GM12891 (cell line): ENCODE results near the gene RTP5.

ENCODE experiments used
- DNase-seq: peaks from one replicate; pipeline ENCODE4 v3.0.0; 2011; ENCODE audit warnings: low spot score; ENCODE audit not compliant: insufficient read length
- FAIRE-seq: peaks from 2 replicates; lab custom pipeline; 2011; peaks lifted over from hg19 to GRCh38; lab: Jason Lieb, UNC
- PAX5 ChIP-seq: IDR thresholded peaks from 2 replicates; pipeline ENCODE4 v1.6.1; 2011; ENCODE audit warnings: low read length, moderate library complexity, mild to moderate bottlenecking; ENCODE audit not compliant: insufficient read depth, severe bottlenecking
- POLR2A ChIP-seq: IDR thresholded peaks from 2 replicates; pipeline ENCODE4 v1.6.1; 2011; ENCODE audit warnings: low read depth, low read length, control low read depth
- POLR2AphosphoS5 ChIP-seq: IDR thresholded peaks from 2 replicates; pipeline ENCODE4 v1.6.1; 2011; ENCODE audit warnings: low read depth, low read length, control low read depth
- POU2F2 ChIP-seq: IDR thresholded peaks from 2 replicates; pipeline ENCODE4 v1.6.1; 2011; ENCODE audit warnings: low read depth, mild to moderate bottlenecking, control low read depth, low read length, moderate library complexity
- SPI1 ChIP-seq: IDR thresholded peaks from 2 replicates; pipeline ENCODE4 v1.6.1; 2011; ENCODE audit warnings: low read depth, low read length, control low read depth
- TAF1 ChIP-seq: IDR thresholded peaks from 2 replicates; pipeline ENCODE4 v1.6.1; 2011; ENCODE audit warnings: low read depth, low read length, control low read depth

Gene RTP5

GRCh38 chr2:241864168-241864849 is 5.2 kb upstream of the RTP5 start:
- DNase-seq (no peak), FAIRE-seq (peak; percentile 100)
- TF ChIP-seq POU2F2: peak; percentile 71; the same call in 1 of the 2 replicates
- TF ChIP-seq POLR2AphosphoS5: no peak

GRCh38 chr2:241864850-241865213 is 4.7 kb upstream of the RTP5 start:
- no peak for DNase-seq
- no peak for FAIRE-seq
- TF ChIP-seq PAX5: no peak
- no peak for TF ChIP-seq POLR2A
- no peak for TF ChIP-seq SPI1
- no peak for TF ChIP-seq POLR2AphosphoS5
- TF ChIP-seq TAF1: no peak
- no peak for TF ChIP-seq POU2F2

- FAIRE-seq (no peak), DNase-seq (no peak)
- TF ChIP-seq SPI1 (no peak), POU2F2 (no peak), TAF1 (no peak), POLR2AphosphoS5 (no peak), POLR2A (no peak), PAX5 (no peak)
Measured at GRCh38 chr2:241865416-241865956, 4.0 kb upstream of the RTP5 start.

- DNase-seq: no peak
- TF ChIP-seq PAX5 (no peak), POU2F2 (no peak), POLR2AphosphoS5 (no peak), TAF1 (no peak), POLR2A (no peak), SPI1 (no peak)
- FAIRE-seq: no peak
Measured at GRCh38 chr2:241865957-241866789, 3.4 kb upstream of the RTP5 start.

GRCh38 chr2:241866790-241867645 is 2.5 kb upstream of the RTP5 start:
- no peak for TF ChIP-seq PAX5
- TF ChIP-seq TAF1: no peak
- no peak for TF ChIP-seq POLR2A
- no peak for TF ChIP-seq POLR2AphosphoS5
- no peak for TF ChIP-seq POU2F2
- TF ChIP-seq SPI1: no peak
- FAIRE-seq: no peak
- no peak for DNase-seq

- TF ChIP-seq PAX5: no peak
- TF ChIP-seq TAF1: no peak
- no peak for TF ChIP-seq POLR2AphosphoS5
- no peak for TF ChIP-seq SPI1
- no peak for TF ChIP-seq POU2F2
- no peak for TF ChIP-seq POLR2A
- DNase-seq: no peak
- peak; percentile 45 for FAIRE-seq
Measured at GRCh38 chr2:241867776-241868420, 1.6 kb upstream of the RTP5 start.

- DNase-seq (no peak), FAIRE-seq (no peak)
- TF ChIP-seq PAX5: no peak
Measured at GRCh38 chr2:241868661-241869081, 858 bp upstream of the RTP5 start.

- no peak for DNase-seq
- TF ChIP-seq SPI1: no peak
- no peak for TF ChIP-seq TAF1
- TF ChIP-seq POLR2AphosphoS5: no peak
- no peak for TF ChIP-seq POU2F2
- TF ChIP-seq POLR2A: no peak
- no peak for TF ChIP-seq PAX5
- FAIRE-seq: no peak
Measured at GRCh38 chr2:241870081-241870541, 582 bp downstream of the RTP5 start.
